ENCODE measurements around the gene SH3BP4. TPM values are rescaled to one million over a fixed set of nuclear protein-coding genes. Genes with fewer than 3 reads are reported as not detected.

SH3BP4 gene
- total RNA-seq, 1 donor from 2014 or later: 36.7 TPM

DNA sequence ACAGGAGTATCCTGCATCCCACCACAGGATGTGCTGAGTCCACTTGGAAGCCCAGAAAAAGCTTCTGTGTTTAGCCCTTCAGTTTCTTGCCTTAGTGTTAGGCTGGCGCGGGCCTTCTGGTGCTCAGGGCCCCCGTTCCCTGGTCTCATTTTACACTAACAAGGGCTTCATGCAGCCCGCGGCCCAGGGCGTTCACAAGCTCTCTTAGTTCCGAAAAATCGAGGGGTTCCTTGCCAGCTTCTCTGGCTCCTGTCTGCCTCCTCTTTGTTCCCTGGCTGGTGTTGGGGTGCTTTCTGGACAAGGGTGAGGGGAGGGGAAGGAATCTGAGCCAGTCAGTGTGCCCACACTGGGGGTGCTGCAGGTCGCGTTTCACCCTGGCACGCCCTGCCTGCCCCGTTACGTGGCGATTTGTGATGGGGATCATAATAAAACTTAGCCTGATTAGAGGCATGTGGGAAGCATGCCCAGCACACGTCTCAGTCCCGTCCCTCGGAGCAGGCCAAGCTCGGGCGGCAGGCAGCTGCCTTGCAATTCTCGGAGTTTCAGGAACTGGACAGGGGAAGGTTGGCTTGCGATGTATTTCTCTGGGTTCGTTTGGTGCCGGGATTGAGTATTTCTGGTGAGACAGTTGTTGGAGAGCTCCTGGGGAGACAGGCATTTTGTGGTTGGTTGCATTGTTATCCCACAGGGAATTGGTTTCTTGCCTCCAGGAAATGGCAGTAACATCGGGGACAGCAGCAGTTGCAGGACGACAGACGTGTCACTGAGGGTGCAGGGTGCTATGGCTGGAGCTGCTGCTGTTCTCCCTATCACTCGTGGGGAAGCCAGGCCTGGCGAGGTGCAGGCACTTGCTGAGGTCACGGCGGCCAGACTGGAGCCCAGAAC, 22.9 kb downstream of the SH3BP4 start:
- intact Hi-C loops (cut with DNase I): no loop called here
- Histone ChIP-seq H3K4me3 (peak overlapping the region; percentile 7 to 8), H3K36me3 (no peaks in the 10 kb centered on the region), H3K27ac (peak overlapping the region in 1 of 2 donors; percentile 5), H3K27me3 (no peaks in the 10 kb centered on the region), H3K4me1 (peaks cover 9 to 29% of the 10 kb centered on the region in 2 donors), H3K9me3 (no peaks in the 10 kb centered on the region)
- TF ChIP-seq, protein P1, sequence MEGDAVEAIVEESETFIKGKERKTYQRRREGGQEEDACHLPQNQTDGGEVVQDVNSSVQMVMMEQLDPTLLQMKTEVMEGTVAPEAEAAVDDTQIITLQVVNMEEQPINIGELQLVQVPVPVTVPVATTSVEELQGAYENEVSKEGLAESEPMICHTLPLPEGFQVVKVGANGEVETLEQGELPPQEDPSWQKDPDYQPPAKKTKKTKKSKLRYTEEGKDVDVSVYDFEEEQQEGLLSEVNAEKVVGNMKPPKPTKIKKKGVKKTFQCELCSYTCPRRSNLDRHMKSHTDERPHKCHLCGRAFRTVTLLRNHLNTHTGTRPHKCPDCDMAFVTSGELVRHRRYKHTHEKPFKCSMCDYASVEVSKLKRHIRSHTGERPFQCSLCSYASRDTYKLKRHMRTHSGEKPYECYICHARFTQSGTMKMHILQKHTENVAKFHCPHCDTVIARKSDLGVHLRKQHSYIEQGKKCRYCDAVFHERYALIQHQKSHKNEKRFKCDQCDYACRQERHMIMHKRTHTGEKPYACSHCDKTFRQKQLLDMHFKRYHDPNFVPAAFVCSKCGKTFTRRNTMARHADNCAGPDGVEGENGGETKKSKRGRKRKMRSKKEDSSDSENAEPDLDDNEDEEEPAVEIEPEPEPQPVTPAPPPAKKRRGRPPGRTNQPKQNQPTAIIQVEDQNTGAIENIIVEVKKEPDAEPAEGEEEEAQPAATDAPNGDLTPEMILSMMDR (IDR thresholded peaks at IDR 0.05): no peak
- no peak for DNase-seq (ENCODE audit: low spot score in 2 of 2)

GRCh38 chr2:234975611-234976010, 23.8 kb downstream of the SH3BP4 start:
- no peaks in the 10 kb centered on the region for H3K27me3 ChIP-seq
- intact Hi-C loops (cut with DNase I): no loop called here
- H3K27ac ChIP-seq: no peak overlapping the region
- DNase-seq (ENCODE audit: low spot score in 2 of 2): no peak
- H3K9me3 ChIP-seq: no peaks in the 10 kb centered on the region
- TF ChIP-seq, protein P1 (IDR thresholded peaks at IDR 0.05): no peak
- no peak overlapping the region for H3K4me3 ChIP-seq
- no peaks in the 10 kb centered on the region for H3K36me3 ChIP-seq
- peaks cover 10 to 38% of the 10 kb centered on the region in 2 donors for H3K4me1 ChIP-seq

DNA sequence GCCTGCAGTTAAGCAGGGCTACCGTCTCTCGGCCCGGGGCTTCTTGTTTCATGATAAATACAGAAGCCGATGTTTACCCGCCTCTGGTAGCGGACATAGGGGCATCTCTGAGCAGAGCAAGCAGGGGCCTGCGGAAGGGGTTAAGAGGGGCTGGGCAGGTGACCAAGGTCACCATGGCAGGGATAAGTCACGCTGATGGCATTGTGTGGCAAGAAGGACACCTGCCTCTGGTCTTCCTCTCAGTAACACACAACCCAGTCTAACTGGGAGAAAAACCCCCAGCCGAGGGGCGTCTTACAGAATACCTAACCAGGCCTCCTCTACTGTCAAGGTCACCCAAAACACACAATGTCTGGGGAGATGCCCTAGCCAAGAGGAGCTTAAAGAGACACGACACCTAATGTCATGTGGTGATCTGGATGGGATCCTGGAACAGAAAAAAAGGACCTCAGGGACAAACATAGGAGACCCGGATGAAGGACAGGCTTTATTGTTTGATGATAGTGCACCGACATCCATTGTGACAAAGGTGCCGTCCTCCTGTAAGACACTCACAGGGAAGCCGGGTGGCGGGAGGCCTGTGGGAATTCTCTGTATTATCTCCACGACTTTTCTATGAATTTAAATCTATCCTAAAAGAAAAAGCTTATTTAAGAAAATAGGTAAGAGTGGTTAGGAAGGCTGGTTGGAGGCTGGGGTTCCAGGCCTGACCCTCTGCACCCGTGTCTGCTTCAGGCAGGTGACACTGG, 24.8 kb downstream of the SH3BP4 start:
- H3K9me3 ChIP-seq: no peaks in the 10 kb centered on the region
- H3K27ac ChIP-seq: no peak overlapping the region
- intact Hi-C loops (cut with DNase I): no loop called here
- no peaks in the 10 kb centered on the region for H3K36me3 ChIP-seq
- H3K4me3 ChIP-seq: no peak overlapping the region
- no peak for DNase-seq (ENCODE audit: low spot score in 2 of 2)
- H3K4me1 ChIP-seq: peaks cover 11 to 44% of the 10 kb centered on the region in 2 donors
- no peaks in the 10 kb centered on the region for H3K27me3 ChIP-seq
- TF ChIP-seq, protein P1 (IDR thresholded peaks at IDR 0.05): no peak

DNA sequence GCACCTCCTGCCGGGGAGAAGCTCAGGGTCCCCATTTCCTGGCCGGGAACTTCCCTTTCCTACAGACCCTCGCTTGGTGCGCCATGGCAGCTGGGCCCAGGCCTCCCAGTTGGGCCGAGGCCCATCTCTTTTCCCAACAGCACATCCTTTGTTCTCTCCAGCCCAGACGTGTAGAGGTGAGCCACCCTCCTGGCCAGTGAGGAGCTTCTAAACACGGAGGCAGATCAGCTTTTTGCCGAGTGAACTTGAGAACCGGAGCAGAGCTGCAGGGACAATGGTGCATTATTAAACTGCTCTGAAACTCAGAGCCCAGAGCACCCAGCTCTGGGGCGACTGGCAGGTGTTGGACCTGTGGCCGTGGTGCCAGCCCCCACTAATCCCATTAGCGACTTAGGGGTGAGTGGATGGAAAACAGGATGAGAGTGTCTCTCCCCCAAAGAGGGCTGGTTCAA, 25.4 kb downstream of the SH3BP4 start:
- TF ChIP-seq, protein P1 (IDR thresholded peaks at IDR 0.05): no peak
- intact Hi-C loops (cut with DNase I): no loop called here
- no peak for DNase-seq (ENCODE audit: low spot score in 2 of 2)
- Histone ChIP-seq H3K36me3 (no peaks in the 10 kb centered on the region), H3K9me3 (no peaks in the 10 kb centered on the region), H3K27me3 (no peaks in the 10 kb centered on the region), H3K4me3 (no peak overlapping the region), H3K27ac (no peak overlapping the region), H3K4me1 (peaks cover 11 to 48% of the 10 kb centered on the region in 2 donors)

DNA sequence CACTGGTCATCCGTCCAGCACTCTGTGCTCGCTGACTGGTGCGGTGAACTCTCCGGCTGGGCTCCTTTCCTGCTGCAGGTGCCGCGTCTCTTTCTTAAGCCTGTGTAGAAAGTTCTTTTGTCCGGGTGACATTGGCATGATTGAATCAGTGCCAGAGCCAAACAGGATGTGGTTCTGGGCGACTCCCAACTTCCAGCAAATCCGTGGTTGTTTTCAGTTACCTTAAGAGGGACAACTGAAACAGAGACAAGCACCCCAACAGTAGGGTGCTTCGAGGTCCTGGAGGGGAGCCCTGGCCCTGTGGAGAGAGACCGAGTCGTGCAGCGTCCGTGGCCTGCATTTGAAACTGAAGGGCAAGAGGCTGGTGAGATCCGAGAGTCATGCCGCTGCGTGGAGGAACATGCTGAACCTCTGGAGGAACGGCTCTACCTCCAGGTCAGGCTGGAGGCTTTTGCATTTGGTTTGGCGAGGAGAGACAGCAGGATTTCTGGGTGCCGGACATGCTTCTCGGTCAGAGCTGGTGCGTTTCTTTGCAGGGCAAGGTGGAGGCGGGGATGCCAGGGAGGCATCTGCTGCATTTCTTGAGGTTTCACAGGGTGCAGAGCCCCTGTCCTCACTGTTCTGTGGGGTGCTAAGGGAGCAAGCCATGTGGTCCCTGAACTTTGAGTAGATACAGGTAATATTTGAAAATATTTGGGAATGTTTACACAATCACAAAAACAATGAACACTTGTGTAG, 26.8 kb downstream of the SH3BP4 start:
- no peak for DNase-seq (ENCODE audit: low spot score in 2 of 2)
- no peak overlapping the region for H3K27ac ChIP-seq
- H3K27me3 ChIP-seq: no peaks in the 10 kb centered on the region
- TF ChIP-seq, protein P1 (IDR thresholded peaks at IDR 0.05): no peak
- H3K4me1 ChIP-seq: peaks cover 11 to 52% of the 10 kb centered on the region in 2 donors
- H3K9me3 ChIP-seq: no peaks in the 10 kb centered on the region
- H3K4me3 ChIP-seq: no peak overlapping the region
- intact Hi-C loops (cut with DNase I): no loop called here
- no peaks in the 10 kb centered on the region for H3K36me3 ChIP-seq
